Measurements from ENCODE around the gene LCN6.

LCN6 gene

DNA sequence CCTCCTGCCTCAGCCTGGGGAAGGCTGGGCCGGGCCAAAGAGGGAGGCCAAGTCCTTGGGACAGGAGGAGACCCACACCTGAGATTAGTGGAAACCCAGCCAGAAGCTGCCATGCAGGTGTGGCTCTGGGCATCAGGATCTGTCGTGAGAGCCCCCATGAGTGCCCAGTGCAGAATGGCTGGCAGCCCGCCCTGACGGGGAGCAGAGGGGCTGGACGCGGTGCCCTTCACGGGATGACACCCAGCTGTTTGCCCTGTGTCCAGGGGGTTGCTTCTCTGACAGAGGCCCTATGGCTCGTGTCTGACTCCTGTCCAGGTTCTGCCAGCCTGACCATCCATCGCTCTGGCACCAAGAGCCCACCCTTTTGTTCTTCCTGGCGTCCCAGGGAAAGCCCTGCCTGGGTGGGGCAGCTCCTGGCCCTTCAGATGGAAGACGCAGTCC, 27.4 kb downstream of the LCN6 start:
- DNase-seq (ENCODE audit: low spot score): no peak
- TF ChIP-seq, protein P1, sequence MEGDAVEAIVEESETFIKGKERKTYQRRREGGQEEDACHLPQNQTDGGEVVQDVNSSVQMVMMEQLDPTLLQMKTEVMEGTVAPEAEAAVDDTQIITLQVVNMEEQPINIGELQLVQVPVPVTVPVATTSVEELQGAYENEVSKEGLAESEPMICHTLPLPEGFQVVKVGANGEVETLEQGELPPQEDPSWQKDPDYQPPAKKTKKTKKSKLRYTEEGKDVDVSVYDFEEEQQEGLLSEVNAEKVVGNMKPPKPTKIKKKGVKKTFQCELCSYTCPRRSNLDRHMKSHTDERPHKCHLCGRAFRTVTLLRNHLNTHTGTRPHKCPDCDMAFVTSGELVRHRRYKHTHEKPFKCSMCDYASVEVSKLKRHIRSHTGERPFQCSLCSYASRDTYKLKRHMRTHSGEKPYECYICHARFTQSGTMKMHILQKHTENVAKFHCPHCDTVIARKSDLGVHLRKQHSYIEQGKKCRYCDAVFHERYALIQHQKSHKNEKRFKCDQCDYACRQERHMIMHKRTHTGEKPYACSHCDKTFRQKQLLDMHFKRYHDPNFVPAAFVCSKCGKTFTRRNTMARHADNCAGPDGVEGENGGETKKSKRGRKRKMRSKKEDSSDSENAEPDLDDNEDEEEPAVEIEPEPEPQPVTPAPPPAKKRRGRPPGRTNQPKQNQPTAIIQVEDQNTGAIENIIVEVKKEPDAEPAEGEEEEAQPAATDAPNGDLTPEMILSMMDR (IDR thresholded peaks at IDR 0.05): no peak
- Histone ChIP-seq H3K27ac (peak overlapping the region in 1 of 2 donors; percentile 62), H3K4me3 (no peak overlapping the region)

DNA sequence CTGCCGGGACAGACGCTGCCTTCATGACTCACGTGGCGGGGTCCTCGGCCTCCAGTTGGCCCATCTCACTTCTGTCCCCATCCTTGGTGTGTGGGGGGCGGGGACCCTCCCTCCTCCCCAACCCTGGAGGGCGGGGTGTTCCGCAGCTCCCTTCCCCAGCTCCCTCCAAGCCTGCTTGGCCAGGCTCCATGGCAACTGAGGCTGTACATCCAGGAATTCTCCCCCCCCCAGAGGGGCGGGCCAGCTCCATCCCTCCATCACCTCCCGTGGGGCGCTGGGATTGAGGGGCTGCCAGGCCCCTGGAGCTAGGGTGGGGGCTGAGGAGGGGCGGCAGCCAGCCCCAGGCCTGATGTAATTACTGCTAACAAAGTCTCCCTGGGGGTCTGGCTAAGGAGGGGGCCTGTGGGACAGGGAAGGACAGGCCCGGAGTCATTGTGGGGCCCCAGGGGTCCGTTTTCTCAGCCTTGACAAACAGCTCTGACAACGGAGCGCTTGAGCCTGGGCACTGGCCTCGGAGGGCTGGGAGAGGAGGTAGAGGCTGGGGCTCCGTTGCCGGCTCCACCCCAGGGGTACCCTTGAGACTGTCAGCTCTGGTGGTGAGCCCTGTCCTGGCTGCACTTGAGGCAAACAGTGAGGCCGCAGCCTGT, 28.0 kb downstream of the LCN6 start:
- TF ChIP-seq, protein P1 (IDR thresholded peaks at IDR 0.05): no peak
- peak overlapping the region in 1 of 2 donors; percentile 62 for H3K27ac ChIP-seq
- DNase-seq (ENCODE audit: low spot score): no peak
- H3K4me3 ChIP-seq: no peak overlapping the region

DNA sequence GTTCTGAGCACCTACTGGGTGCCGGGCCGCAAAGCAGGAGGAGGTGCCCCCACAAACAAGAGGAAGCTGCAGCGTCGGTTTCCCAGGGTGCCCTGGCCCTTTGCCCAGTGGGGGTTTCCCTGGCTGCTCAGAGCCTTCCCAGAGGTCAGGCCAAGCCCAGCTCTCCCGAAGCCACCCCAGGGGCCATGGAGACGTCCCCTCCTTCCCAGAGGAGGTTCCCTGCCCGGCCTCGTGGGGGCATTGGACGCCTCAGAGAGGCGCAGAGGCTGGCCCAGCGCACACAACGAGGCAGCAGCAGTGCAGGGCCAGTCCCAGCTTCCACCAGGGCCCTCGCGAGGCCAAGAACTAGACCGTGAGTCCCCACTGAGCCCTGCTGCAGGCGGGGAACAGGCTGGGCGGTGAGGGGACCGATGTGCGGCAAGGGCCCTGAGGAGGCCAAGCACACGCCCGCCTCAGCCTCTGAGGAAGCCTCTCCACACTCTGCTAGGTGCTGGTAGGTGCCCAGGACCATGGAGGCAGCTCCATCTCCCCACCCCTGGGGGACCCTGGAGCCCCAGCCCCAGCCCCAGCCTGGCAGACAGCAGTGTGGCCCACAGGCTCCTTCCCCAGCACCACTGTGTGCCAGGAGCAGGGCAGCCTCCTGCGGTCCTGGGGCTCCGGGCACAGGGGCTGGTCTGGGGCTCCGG, 29.0 kb downstream of the LCN6 start:
- TF ChIP-seq, protein P1 (IDR thresholded peaks at IDR 0.05): no peak
- Histone ChIP-seq H3K27ac (peak overlapping the region in 1 of 2 donors; percentile 20), H3K4me3 (no peak overlapping the region)
- no peak for DNase-seq (ENCODE audit: low spot score)

DNA sequence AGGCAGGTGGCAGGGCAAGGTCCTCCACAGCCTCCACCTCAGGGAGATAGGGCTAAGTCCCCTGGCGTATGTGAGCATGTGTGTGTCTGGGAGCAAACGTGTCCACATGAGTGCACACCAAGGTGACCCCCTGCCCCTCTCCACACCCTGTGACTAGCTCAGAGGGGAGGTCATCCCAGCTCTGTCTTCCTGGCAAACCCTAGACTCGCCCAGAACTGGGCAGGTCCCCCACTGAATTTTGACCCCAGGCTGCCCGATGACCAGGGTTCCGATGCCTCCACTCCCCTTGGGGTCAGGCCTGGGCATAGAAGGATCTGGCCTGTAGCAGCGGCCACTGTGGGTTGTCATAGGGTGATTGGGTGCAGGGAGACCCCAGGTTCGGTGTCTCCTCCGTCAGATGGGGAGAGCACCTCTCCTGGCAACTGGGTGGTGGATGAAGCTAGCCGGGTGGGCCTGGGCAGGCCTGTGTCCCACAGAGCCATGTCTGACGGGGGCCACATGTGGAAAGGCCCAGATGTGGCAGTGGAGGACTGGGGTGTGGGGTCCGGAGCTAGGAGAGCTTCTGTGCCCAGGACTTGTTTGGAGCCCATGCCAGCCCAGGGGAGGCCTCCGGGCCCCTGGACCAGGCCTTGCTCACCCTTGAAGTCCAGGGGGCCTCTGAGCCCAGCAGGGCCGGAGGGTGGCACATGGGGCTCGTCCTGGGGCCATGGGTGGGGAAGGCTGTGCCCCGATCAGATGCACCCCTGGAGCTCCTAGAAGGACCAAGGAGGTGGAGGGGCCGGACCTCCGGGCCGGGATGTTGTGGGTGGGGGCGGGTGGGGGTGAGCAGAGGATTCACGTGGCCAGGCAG, 29.8 kb downstream of the LCN6 start:
- TF ChIP-seq, protein P1 (IDR thresholded peaks at IDR 0.05): no peak
- Histone ChIP-seq H3K27ac (peak overlapping the region in 1 of 2 donors; percentile 20), H3K4me3 (no peak overlapping the region)
- DNase-seq (ENCODE audit: low spot score): no peak

DNA sequence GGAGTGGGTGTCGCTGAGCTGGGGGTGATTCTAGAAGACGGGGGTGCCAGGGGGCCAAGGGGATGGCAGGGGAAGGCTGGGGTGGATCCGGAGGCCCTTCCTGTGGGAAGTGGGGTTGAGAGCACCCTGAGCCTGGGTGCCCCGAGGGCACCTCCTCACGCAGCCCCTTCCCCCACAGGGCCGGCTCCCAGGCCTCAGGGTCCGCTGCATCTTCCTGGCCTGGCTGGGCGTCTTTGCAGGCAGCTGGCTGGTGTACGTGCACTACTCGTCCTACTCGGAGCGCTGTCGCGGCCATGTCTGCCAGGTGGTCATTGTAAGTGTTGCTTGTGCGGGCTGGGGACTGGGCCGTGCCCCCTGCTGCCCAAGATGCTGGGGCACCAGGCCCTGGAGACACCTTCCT, 30.9 kb downstream of the LCN6 start:
- Histone ChIP-seq H3K4me3 (no peak overlapping the region), H3K27ac (no peak overlapping the region)
- no peak for DNase-seq (ENCODE audit: low spot score)
- TF ChIP-seq, protein P1 (IDR thresholded peaks at IDR 0.05): no peak

DNA sequence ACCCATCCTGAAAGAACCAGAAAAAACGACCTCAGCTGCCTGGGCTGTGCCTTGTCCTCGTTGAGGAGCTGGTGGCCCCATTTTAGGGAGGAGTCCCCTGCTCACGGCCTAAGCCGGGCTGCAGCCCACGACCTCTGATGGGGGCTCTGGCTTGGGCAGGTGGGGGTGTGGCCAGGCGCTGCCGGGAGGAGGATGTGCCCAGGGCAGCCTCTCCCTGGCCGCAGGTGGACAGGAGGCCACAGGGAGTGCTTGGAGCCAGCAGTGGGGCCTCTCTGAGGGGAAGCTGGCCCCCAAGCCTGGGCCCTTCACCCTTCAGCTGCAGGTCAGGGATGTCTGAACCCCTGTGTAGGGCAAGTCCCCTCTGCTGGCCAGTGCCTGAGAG, 33.4 kb downstream of the LCN6 start:
- TF ChIP-seq, protein P1 (IDR thresholded peaks at IDR 0.05): no peak
- no peak for DNase-seq (ENCODE audit: low spot score)
- H3K27ac ChIP-seq: peak overlapping the region in 1 of 2 donors; percentile 66
- no peak overlapping the region for H3K4me3 ChIP-seq

Data from coronary artery (tissue), 2 donors.